HL-60 (cell line): ENCODE results near the gene POLR3G.

Source experiments
- CTCF ChIP-seq: IDR thresholded peaks from one replicate; pipeline ENCODE4 v1.5.1; 2011; ENCODE audit warnings: low read length, control low read depth, inconsistent platforms; ENCODE audit not compliant: insufficient read depth
- GABPA ChIP-seq: IDR thresholded peaks from 2 replicates; pipeline ENCODE4 v1.6.1; 2012; ENCODE audit warnings: low read depth
- POLR2AphosphoS5 ChIP-seq: IDR thresholded peaks from 2 replicates; pipeline ENCODE4 v1.6.1; 2012; ENCODE audit warnings: low read depth

- TF ChIP-seq CTCF (no peak), POLR2AphosphoS5 (no peak), GABPA (no peak)
These were observed 39.9 kb downstream of the POLR3G start for GRCh38 chr5:90514520-90514919.
